K562 (cell line): Measurements from ENCODE around the gene CYB5R3. TPM values are rescaled to one million over a fixed set of nuclear protein-coding genes. Genes with fewer than 3 reads are reported as not detected.

Experiments used
- GATA2 ChIP-seq: sonication (generic); formaldehyde crosslinking; IDR thresholded peaks from 2 replicates; pipeline ENCODE4 v1.4.0; 2020; ENCODE audit warnings: mild to moderate bottlenecking, missing genetic modification reagents
- GATAD2B ChIP-seq: fragments of 450-650 bp; IDR thresholded peaks from 2 replicates; pipeline ENCODE4 v1.6.1; 2017; ENCODE audit warnings: mild to moderate bottlenecking, borderline replicate concordance
- HDAC6 ChIP-seq: IDR thresholded peaks from 2 replicates; pipeline ENCODE4 v1.6.1; 2012; ENCODE audit warnings: low read depth, mild to moderate bottlenecking, control low read depth, inconsistent platforms, low read length, moderate library complexity
- ILK ChIP-seq: fragments of 450-650 bp; IDR thresholded peaks from 2 replicates; pipeline ENCODE4 v1.6.1; 2016; ENCODE audit warnings: missing genetic modification characterization, low read depth, mild to moderate bottlenecking, missing compliant biosample characterization, moderate library complexity, borderline replicate concordance
- KDM4B ChIP-seq, 2 experiments: fragments of 450-650 bp in 1 of 2; sonication (generic) in 1 of 2; IDR thresholded peaks; 2 replicates each; pipeline ENCODE4 v1.6.1; 2016 to 2017; ENCODE audit warnings: borderline replicate concordance in 2 of 2, antibody characterized with exemption in 1 of 2, low read depth in 1 of 2, mild to moderate bottlenecking in 1 of 2
- LCOR ChIP-seq: sonication (generic); formaldehyde crosslinking; IDR thresholded peaks from 2 replicates; pipeline ENCODE4 v1.8.0; 2022; ENCODE audit warnings: mild to moderate bottlenecking, missing genetic modification reagents
- MLX ChIP-seq, 2 experiments: fragments of 450-650 bp in 1 of 2; sonication (generic) in 1 of 2; formaldehyde crosslinking; conservative IDR thresholded peaks; 2 replicates each; pipeline versions ENCODE4 v1.4.0 to v1.8.1; 2020 to 2022; ENCODE audit warnings: mild to moderate bottlenecking in 1 of 2, missing genetic modification reagents in 1 of 2
- MNT ChIP-seq, 2 experiments: fragments of 450-650 bp; conservative IDR thresholded peaks; 2 replicates each; pipeline ENCODE4 v1.6.1; 2017; ENCODE audit warnings: mild to moderate bottlenecking in 2 of 2, moderate library complexity in 2 of 2
- PHTF2 ChIP-seq: fragments of 250-450 bp; sonication (Bioruptor Pico); IDR thresholded peaks from 2 replicates; pipeline ENCODE4 v1.5.0; 2021; ENCODE audit warnings: mild to moderate bottlenecking
- PREB ChIP-seq: sonication (generic); formaldehyde crosslinking; IDR thresholded peaks from 2 replicates; pipeline ENCODE4 v1.8.1; 2023; ENCODE audit warnings: mild to moderate bottlenecking, missing genetic modification reagents
- RBM39 ChIP-seq: fragments of 200-400 bp; formaldehyde crosslinking; optimal IDR thresholded peaks from 2 replicates; pipeline ENCODE3; 2018; ENCODE audit warnings: low read depth, low read length
- THAP12 ChIP-seq: fragments of 250-450 bp; sonication (Bioruptor Pico); IDR thresholded peaks from 2 replicates; pipeline ENCODE4 v1.9.0; 2021; ENCODE audit warnings: mild to moderate bottlenecking, inconsistent platforms
- ZBTB34 ChIP-seq: fragments of 250-450 bp; sonication (Bioruptor Pico); IDR thresholded peaks from 2 replicates; pipeline ENCODE4 v1.8.0; 2021; ENCODE audit warnings: mild to moderate bottlenecking, moderate library complexity
- ZNF449 ChIP-seq: fragments of 250-450 bp; sonication (Bioruptor Pico); IDR thresholded peaks from 2 replicates; pipeline ENCODE4 v1.8.0; 2022; ENCODE audit warnings: moderate library complexity, mild to moderate bottlenecking, inconsistent platforms
- ZNF695 ChIP-seq: fragments of 450-650 bp; formaldehyde crosslinking; IDR thresholded peaks from 2 replicates; pipeline ENCODE4 v1.4.0; 2020; ENCODE audit warnings: mild to moderate bottlenecking, moderate library complexity
- ZNF780A ChIP-seq: fragments of 250-450 bp; sonication (Bioruptor Pico); IDR thresholded peaks from 2 replicates; pipeline ENCODE4 v1.5.0; 2021; ENCODE audit warnings: mild to moderate bottlenecking
- polyA plus RNA-seq, 8 experiments: library from polyadenylated mRNA; depleted of rRNA in 4 of 8; stranded (reverse) in 5 of 8; unstranded in 3 of 8; fragments of >200 nt; fragmentation: Nextera tagmentation in 2 of 8; fragmentation: Illumina TruSeq in 1 of 8; extraction: Ambion mirVana in 2 of 8; extraction: Trizol in 1 of 8; gene quantifications; 2 replicates each; pipeline versions ENCODE4 v1.2.1 to v1.2.3, GENCODE V29; 2011 to 2014; ENCODE audit warnings: inconsistent platforms in 1 of 8, missing spikeins in 1 of 8
- total RNA-seq, 7 experiments: library from RNA; depleted of rRNA in 6 of 7; stranded (reverse); fragments of >200 nt in 6 of 7; fragmentation: Illumina TruSeq in 2 of 7; extraction: Trizol in 2 of 7; gene quantifications; 2 replicates each; pipeline versions ENCODE4 v1.2.1 to v1.2.3, GENCODE V29; 2011 to 2021; ENCODE audit warnings: low replicate concordance in 1 of 7

The CYB5R3 gene
- total and polyA plus RNA-seq, 9 of the 15 experiments (the other 6 are each of a cell fraction or from before 2014, with no cell fraction given): 1.4 to 66.8 (median 23.4) TPM

GRCh38 chr22:42614312-42615091 lies 34.7 kb downstream of the CYB5R3 start, which contains the start of gene POLDIP3 (continued):
- no peak for TF ChIP-seq PREB
- TF ChIP-seq THAP12: no peak
- no peak for TF ChIP-seq PHTF2 (CRISPR knock-in tag)
- no peak for TF ChIP-seq RBM39
- TF ChIP-seq ZNF695 (CRISPR knock-in tag): no peak
- no peak for TF ChIP-seq LCOR (CRISPR knock-in tag)
- TF ChIP-seq ZBTB34 (CRISPR knock-in tag): no peak
- 0 out of 2 replicates have a peak, but pooled peaks have one; percentile 49 for TF ChIP-seq GATAD2B
- TF ChIP-seq ZNF780A (CRISPR knock-in tag): no peak
- TF ChIP-seq MLX (CRISPR knock-in tag; conservative IDR thresholded peaks at IDR 0.05): no peak
- TF ChIP-seq KDM4B (IDR thresholded peaks at IDR 0.05; ENCODE audit: borderline replicate concordance in 2 of 2, low read depth in 1 of 2): no peak
- no peak for TF ChIP-seq ILK (tag)
- no peak for TF ChIP-seq HDAC6
- TF ChIP-seq GATA2: no peak
- TF ChIP-seq MNT (conservative IDR thresholded peaks at IDR 0.05): peak; percentile 3 to 15; a peak in 2 of 4 replicates
- TF ChIP-seq ZNF449 (CRISPR knock-in tag): no peak
